Measurements from ENCODE around the gene MS4A6E.

MS4A6E gene

DNA sequence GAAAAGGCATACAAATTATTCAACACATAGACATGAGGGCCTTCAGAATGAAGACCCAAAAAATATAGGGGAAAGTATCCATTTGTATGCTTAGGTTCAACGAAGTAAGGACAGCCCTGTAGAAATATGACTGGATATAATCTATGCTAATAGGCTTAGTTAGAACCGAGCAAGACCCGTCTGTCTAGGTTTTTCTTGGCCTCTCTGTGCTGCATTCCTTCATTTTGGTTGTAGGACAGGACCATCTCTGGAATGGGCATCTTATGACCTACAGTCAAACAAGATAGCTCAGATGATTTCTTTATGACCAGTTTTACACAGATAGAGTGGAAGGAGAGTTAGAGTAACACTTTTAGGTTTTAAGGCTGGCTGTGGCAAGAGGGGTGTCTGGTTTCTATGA is 45.7 kb downstream of the MS4A6E start:
- no peak overlapping the region for H2AFZ ChIP-seq (ENCODE audit: low read length)
- H3K4me2 ChIP-seq (ENCODE audit: low read length) = no peak overlapping the region
- no peaks in the 10 kb centered on the region for H3K36me3 ChIP-seq (ENCODE audit: insufficient read depth, low read length)
- H3K27me3 ChIP-seq (ENCODE audit: insufficient read depth, low read length) = no peaks in the 10 kb centered on the region
- no peaks in the 10 kb centered on the region for H3K79me2 ChIP-seq (ENCODE audit: insufficient read depth, low read length)
- H3K9ac ChIP-seq (ENCODE audit: low read length) = no peak overlapping the region
- H4K20me1 ChIP-seq (ENCODE audit: insufficient read depth, low read length) = no peaks in the 10 kb centered on the region
- TF ChIP-seq, protein P1, sequence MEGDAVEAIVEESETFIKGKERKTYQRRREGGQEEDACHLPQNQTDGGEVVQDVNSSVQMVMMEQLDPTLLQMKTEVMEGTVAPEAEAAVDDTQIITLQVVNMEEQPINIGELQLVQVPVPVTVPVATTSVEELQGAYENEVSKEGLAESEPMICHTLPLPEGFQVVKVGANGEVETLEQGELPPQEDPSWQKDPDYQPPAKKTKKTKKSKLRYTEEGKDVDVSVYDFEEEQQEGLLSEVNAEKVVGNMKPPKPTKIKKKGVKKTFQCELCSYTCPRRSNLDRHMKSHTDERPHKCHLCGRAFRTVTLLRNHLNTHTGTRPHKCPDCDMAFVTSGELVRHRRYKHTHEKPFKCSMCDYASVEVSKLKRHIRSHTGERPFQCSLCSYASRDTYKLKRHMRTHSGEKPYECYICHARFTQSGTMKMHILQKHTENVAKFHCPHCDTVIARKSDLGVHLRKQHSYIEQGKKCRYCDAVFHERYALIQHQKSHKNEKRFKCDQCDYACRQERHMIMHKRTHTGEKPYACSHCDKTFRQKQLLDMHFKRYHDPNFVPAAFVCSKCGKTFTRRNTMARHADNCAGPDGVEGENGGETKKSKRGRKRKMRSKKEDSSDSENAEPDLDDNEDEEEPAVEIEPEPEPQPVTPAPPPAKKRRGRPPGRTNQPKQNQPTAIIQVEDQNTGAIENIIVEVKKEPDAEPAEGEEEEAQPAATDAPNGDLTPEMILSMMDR (IDR thresholded peaks at IDR 0.05; ENCODE audit: low read length) = no peak
- no peak for TF ChIP-seq EZH2 (IDR thresholded peaks at IDR 0.05; ENCODE audit: borderline replicate concordance, low read length)
- no peaks in the 10 kb centered on the region for H3K9me3 ChIP-seq (ENCODE audit: low read length)
- peaks cover 7% of the 10 kb centered on the region for H3K4me1 ChIP-seq (ENCODE audit: insufficient read depth, low read length, severe bottlenecking)
- H3K4me3 ChIP-seq (ENCODE audit: low read depth, low read length, poor library complexity, severe bottlenecking) = no peak overlapping the region
- no peaks in the 10 kb centered on the region for H3F3A ChIP-seq (ENCODE audit: insufficient read depth, low read length)
- H3K9me2 ChIP-seq (ENCODE audit: low read depth, low read length) = no peaks in the 10 kb centered on the region
- no peak overlapping the region for H3K27ac ChIP-seq (ENCODE audit: low read depth, low read length, poor library complexity, severe bottlenecking)

- no peaks in the 10 kb centered on the region for H3K9me3 ChIP-seq (ENCODE audit: low read length)
- H3K9ac ChIP-seq (ENCODE audit: low read length) = no peak overlapping the region
- H2AFZ ChIP-seq (ENCODE audit: low read length) = no peak overlapping the region
- H4K20me1 ChIP-seq (ENCODE audit: insufficient read depth, low read length) = no peaks in the 10 kb centered on the region
- H3F3A ChIP-seq (ENCODE audit: insufficient read depth, low read length) = no peaks in the 10 kb centered on the region
- no peaks in the 10 kb centered on the region for H3K27me3 ChIP-seq (ENCODE audit: insufficient read depth, low read length)
- no peaks in the 10 kb centered on the region for H3K9me2 ChIP-seq (ENCODE audit: low read depth, low read length)
- peaks cover 19% of the 10 kb centered on the region for H3K4me1 ChIP-seq (ENCODE audit: insufficient read depth, low read length, severe bottlenecking)
- no peak overlapping the region for H3K4me3 ChIP-seq (ENCODE audit: low read depth, low read length, poor library complexity, severe bottlenecking)
- no peak overlapping the region for H3K4me2 ChIP-seq (ENCODE audit: low read length)
- H3K27ac ChIP-seq (ENCODE audit: low read depth, low read length, poor library complexity, severe bottlenecking) = no peak overlapping the region
- TF ChIP-seq EZH2 (IDR thresholded peaks at IDR 0.05; ENCODE audit: borderline replicate concordance, low read length) = no peak
- TF ChIP-seq, protein P1 (IDR thresholded peaks at IDR 0.05; ENCODE audit: low read length) = no peak
- no peaks in the 10 kb centered on the region for H3K79me2 ChIP-seq (ENCODE audit: insufficient read depth, low read length)
- H3K36me3 ChIP-seq (ENCODE audit: insufficient read depth, low read length) = no peaks in the 10 kb centered on the region
Observed at GRCh38 chr11:60375316-60375715, 48.3 kb downstream of the MS4A6E start.

DNA sequence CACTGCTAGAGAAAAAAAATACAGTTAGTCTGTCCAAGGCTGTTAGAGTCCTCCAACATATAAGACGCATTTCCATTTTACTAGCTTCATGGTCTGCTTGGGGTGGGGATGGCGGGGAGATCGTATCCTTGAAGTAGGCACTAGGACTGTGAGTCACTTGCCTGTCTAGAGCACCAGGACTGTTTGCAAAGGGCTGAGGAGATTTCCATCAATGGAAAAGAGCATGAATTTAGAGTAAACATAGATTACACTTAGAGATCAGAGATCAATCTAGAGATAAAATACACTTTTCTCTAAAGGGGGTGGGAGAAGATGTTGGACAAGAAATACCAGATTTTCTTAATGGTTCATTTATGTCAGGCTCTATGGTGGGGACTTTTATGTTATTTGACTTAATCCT is 49.5 kb downstream of the MS4A6E start:
- H3K27ac ChIP-seq (ENCODE audit: low read depth, low read length, poor library complexity, severe bottlenecking) = no peak overlapping the region
- H3K9me2 ChIP-seq (ENCODE audit: low read depth, low read length) = no peaks in the 10 kb centered on the region
- no peak overlapping the region for H3K9ac ChIP-seq (ENCODE audit: low read length)
- H2AFZ ChIP-seq (ENCODE audit: low read length) = no peak overlapping the region
- no peaks in the 10 kb centered on the region for H3K36me3 ChIP-seq (ENCODE audit: insufficient read depth, low read length)
- no peaks in the 10 kb centered on the region for H3K79me2 ChIP-seq (ENCODE audit: insufficient read depth, low read length)
- no peaks in the 10 kb centered on the region for H3K27me3 ChIP-seq (ENCODE audit: insufficient read depth, low read length)
- H3F3A ChIP-seq (ENCODE audit: insufficient read depth, low read length) = no peaks in the 10 kb centered on the region
- H4K20me1 ChIP-seq (ENCODE audit: insufficient read depth, low read length) = no peaks in the 10 kb centered on the region
- TF ChIP-seq EZH2 (IDR thresholded peaks at IDR 0.05; ENCODE audit: borderline replicate concordance, low read length) = no peak
- TF ChIP-seq, protein P1 (IDR thresholded peaks at IDR 0.05; ENCODE audit: low read length) = no peak
- H3K9me3 ChIP-seq (ENCODE audit: low read length) = no peaks in the 10 kb centered on the region
- peaks cover 19% of the 10 kb centered on the region for H3K4me1 ChIP-seq (ENCODE audit: insufficient read depth, low read length, severe bottlenecking)
- no peak overlapping the region for H3K4me3 ChIP-seq (ENCODE audit: low read depth, low read length, poor library complexity, severe bottlenecking)
- H3K4me2 ChIP-seq (ENCODE audit: low read length) = no peak overlapping the region

Data from OCI-LY1 (cell line).